MM.1S (cell line): Measurements from ENCODE around the gene BBOX1.

Experiments
- DNase-seq: peaks from one replicate; pipeline ENCODE4 v3.0.0-alpha.2; 2015
- H2AFZ ChIP-seq: fragments of 300-600 bp; sonication (generic); 2 replicates; pipeline ENCODE4 v1.6.0; 2016; ENCODE audit warnings: antibody characterized with exemption, low read length
- H3F3A ChIP-seq: fragments of 300-600 bp; sonication (generic); 2 replicates; pipeline ENCODE4 v1.6.1; 2016; ENCODE audit warnings: mild to moderate bottlenecking, antibody characterized with exemption, low read length, moderate library complexity, mixed read lengths; ENCODE audit not compliant: insufficient read depth
- H3K27ac ChIP-seq: fragments of 300-600 bp; sonication (generic); 2 replicates; pipeline ENCODE4 v1.5.1; 2016; ENCODE audit warnings: mild to moderate bottlenecking, low read length
- H3K27me3 ChIP-seq: fragments of 300-600 bp; sonication (generic); replicated peaks from 2 replicates; pipeline ENCODE4 v1.6.0; 2016; ENCODE audit warnings: low read length; ENCODE audit not compliant: insufficient read depth
- H3K36me3 ChIP-seq: fragments of 300-600 bp; sonication (generic); replicated peaks from 2 replicates; pipeline ENCODE4 v1.6.1; 2016; ENCODE audit warnings: mild to moderate bottlenecking, low read length, mixed read lengths; ENCODE audit not compliant: insufficient read depth
- H3K4me1 ChIP-seq: fragments of 300-600 bp; sonication (generic); 2 replicates; pipeline ENCODE4 v1.6.1; 2016; ENCODE audit warnings: low read length, mixed read lengths
- H3K4me2 ChIP-seq: fragments of 300-600 bp; sonication (generic); 2 replicates; pipeline ENCODE4 v1.6.0; 2016; ENCODE audit warnings: low read depth, low read length
- H3K4me3 ChIP-seq: fragments of 300-600 bp; sonication (generic); 2 replicates; pipeline ENCODE4 v1.5.1; 2016; ENCODE audit warnings: low read length, mixed read lengths
- H3K79me2 ChIP-seq: fragments of 300-600 bp; sonication (generic); 2 replicates; pipeline ENCODE4 v1.6.1; 2016; ENCODE audit warnings: mixed run types, low read length, mixed read lengths
- H3K9ac ChIP-seq: fragments of 300-600 bp; sonication (generic); 2 replicates; pipeline ENCODE4 v1.6.1; 2016; ENCODE audit warnings: low read length, mixed read lengths
- H3K9me2 ChIP-seq: fragments of 300-600 bp; sonication (generic); replicated peaks from 2 replicates; pipeline ENCODE4 v1.6.1; 2016; ENCODE audit warnings: mild to moderate bottlenecking, low read length, mixed read lengths; ENCODE audit not compliant: insufficient read depth
- H3K9me3 ChIP-seq: fragments of 300-600 bp; sonication (generic); replicated peaks from 2 replicates; pipeline ENCODE4 v1.6.1; 2016; ENCODE audit warnings: mild to moderate bottlenecking, low read length, mixed read lengths; ENCODE audit not compliant: insufficient read depth
- H4K20me1 ChIP-seq: fragments of 300-600 bp; sonication (generic); 2 replicates; pipeline ENCODE4 v1.6.1; 2016; ENCODE audit warnings: mild to moderate bottlenecking, low read length, moderate library complexity, mixed read lengths; ENCODE audit not compliant: insufficient read depth
- CTCF ChIP-seq: fragments of 300-600 bp; sonication (generic); IDR thresholded peaks from 2 replicates; pipeline ENCODE4 v1.5.1; 2016; ENCODE audit warnings: antibody characterized with exemption, low read length, mixed read lengths
- EZH2 ChIP-seq: fragments of 300-600 bp; sonication (generic); optimal IDR thresholded peaks from 2 replicates; pipeline ENCODE3; 2017; ENCODE audit warnings: low read depth, mild to moderate bottlenecking, antibody characterized with exemption, low read length, mixed read lengths
- EZH2phosphoT487 ChIP-seq: fragments of 300-600 bp; sonication (generic); IDR thresholded peaks from 2 replicates; pipeline ENCODE4 v1.6.1; 2018; ENCODE audit warnings: antibody characterized with exemption, low read length

BBOX1 gene

DNA sequence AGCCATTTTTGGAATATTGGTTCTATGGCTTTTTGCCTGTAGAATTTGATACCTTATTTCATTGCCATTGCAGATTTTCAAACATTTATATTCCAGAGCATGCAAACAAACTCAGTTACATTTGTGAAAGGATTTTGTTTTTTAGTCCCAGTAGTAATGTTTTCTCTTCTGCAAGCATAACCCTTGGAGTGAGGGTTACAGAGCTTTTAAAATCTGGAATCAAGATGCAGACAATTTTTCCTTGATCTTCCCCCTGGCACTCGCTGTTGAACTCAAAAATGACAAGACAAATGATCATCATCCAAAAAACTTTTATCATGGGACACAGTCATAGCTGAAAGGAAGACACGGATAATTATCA is 20.8 kb downstream of the BBOX1 start:
- Histone ChIP-seq H3K9ac (no peak overlapping the region), H2AFZ (no peak overlapping the region), H3K4me3 (no peak overlapping the region), H3K79me2 (no peaks in the 10 kb centered on the region), H3K27ac (no peak overlapping the region), H3K4me2 (no peak overlapping the region), H3K9me3 (no peaks in the 10 kb centered on the region), H3F3A (no peaks in the 10 kb centered on the region), H4K20me1 (no peaks in the 10 kb centered on the region), H3K9me2 (no peaks in the 10 kb centered on the region), H3K4me1 (no peaks in the 10 kb centered on the region), H3K36me3 (no peaks in the 10 kb centered on the region), H3K27me3 (no peaks in the 10 kb centered on the region)
- DNase-seq = no peak
- TF ChIP-seq EZH2phosphoT487 (no peak), CTCF (no peak), EZH2 (no peak)

- H3K4me2 ChIP-seq = no peak overlapping the region
- H3K9ac ChIP-seq = no peak overlapping the region
- H4K20me1 ChIP-seq = no peaks in the 10 kb centered on the region
- H2AFZ ChIP-seq = no peak overlapping the region
- H3K9me2 ChIP-seq = no peaks in the 10 kb centered on the region
- no peak overlapping the region for H3K27ac ChIP-seq
- no peak overlapping the region for H3K4me3 ChIP-seq
- H3K9me3 ChIP-seq = no peaks in the 10 kb centered on the region
- no peaks in the 10 kb centered on the region for H3K4me1 ChIP-seq
- no peaks in the 10 kb centered on the region for H3K79me2 ChIP-seq
- no peaks in the 10 kb centered on the region for H3F3A ChIP-seq
- H3K27me3 ChIP-seq = no peaks in the 10 kb centered on the region
- DNase-seq = no peak
- TF ChIP-seq EZH2phosphoT487 (no peak), CTCF (no peak), EZH2 (no peak)
- no peaks in the 10 kb centered on the region for H3K36me3 ChIP-seq
Measured at GRCh38 chr11:27064086-27064485, 23.5 kb downstream of the BBOX1 start.

GRCh38 chr11:27075192-27075591 is 34.6 kb downstream of the BBOX1 start:
- Histone ChIP-seq H3K27ac (no peak overlapping the region), H3F3A (no peaks in the 10 kb centered on the region), H4K20me1 (no peaks in the 10 kb centered on the region), H2AFZ (no peak overlapping the region), H3K27me3 (no peaks in the 10 kb centered on the region), H3K9me2 (no peaks in the 10 kb centered on the region), H3K4me3 (no peak overlapping the region), H3K9me3 (no peaks in the 10 kb centered on the region), H3K4me2 (no peak overlapping the region), H3K9ac (no peak overlapping the region), H3K79me2 (no peaks in the 10 kb centered on the region), H3K36me3 (no peaks in the 10 kb centered on the region), H3K4me1 (no peaks in the 10 kb centered on the region)
- TF ChIP-seq EZH2phosphoT487 = no peak
- TF ChIP-seq EZH2 = no peak
- TF ChIP-seq CTCF = no peak
- DNase-seq = no peak
